DMS153 treated with DMSO at 0.1 percent for 48 hours (cell line): Measurements from ENCODE around the gene SUOX.
"Not testable (repeated sequence)": the region's sequence is repeated elsewhere in the genome, so short reads cannot be mapped to it uniquely, and the experiment has no call there.

Experiments
- DNase-seq: peaks from one replicate; lab custom pipeline; 2025; ENCODE audit not compliant: unreplicated experiment; lab: John Stamatoyannopoulos, UW

SUOX gene

GRCh38 chr12:56017181-56017580, 20.1 kb downstream of the SUOX start:
- DNase-seq: no peak

GRCh38 chr12:56018356-56018755, 21.3 kb downstream of the SUOX start:
- no peak for DNase-seq

- DNase-seq: no peak
These were observed 23.5 kb downstream of the SUOX start, which contains the start of gene IKZF4 for GRCh38 chr12:56020423-56021184. Gene IKZF4 (plus strand): TSS chr12:56021043. CDS start chr12:56021494, 451 bp downstream.

GRCh38 chr12:56021889-56022497, 24.9 kb downstream of the SUOX start:
- no peak for DNase-seq

- DNase-seq: no peak
These were observed 31.6 kb downstream of the SUOX start for GRCh38 chr12:56028511-56029165.

- DNase-seq: no peak
These were observed 32.1 kb downstream of the SUOX start for GRCh38 chr12:56029166-56029519.

GRCh38 chr12:56029666-56030293, 32.7 kb downstream of the SUOX start:
- peak; percentile 33 for DNase-seq

GRCh38 chr12:56031987-56032386, 34.9 kb downstream of the SUOX start:
- no peak for DNase-seq

GRCh38 chr12:56034586-56035332, 37.7 kb downstream of the SUOX start:
- DNase-seq: no peak

- no peak for DNase-seq
These were observed 40.1 kb downstream of the SUOX start for GRCh38 chr12:56037161-56037560.

GRCh38 chr12:56038022-56038655, 41.1 kb downstream of the SUOX start:
- no peak for DNase-seq

GRCh38 chr12:56040151-56040550, 43.1 kb downstream of the SUOX start:
- DNase-seq: no peak

- DNase-seq: no peak
These were observed 44.0 kb downstream of the SUOX start for GRCh38 chr12:56040963-56041551.

GRCh38 chr12:56041552-56042429, 44.7 kb downstream of the SUOX start, which contains the start of gene RPS26:
Gene RPS26 (plus strand): TSS chr12:56041918. CDS start chr12:56042167, 249 bp downstream.
- DNase-seq: peak; percentile 97

GRCh38 chr12:56042430-56042813, 45.3 kb downstream of the SUOX start:
- DNase-seq: not testable (repeated sequence)

- DNase-seq: no peak
These were observed 45.8 kb downstream of the SUOX start for GRCh38 chr12:56042843-56043242.

GRCh38 chr12:56046027-56046780, 49.1 kb downstream of the SUOX start:
- DNase-seq: no peak

GRCh38 chr12:56053407-56053893, 56.4 kb downstream of the SUOX start:
- no peak for DNase-seq
